GM12878 (cell line): ENCODE results near the gene TTC4. TPM values are rescaled to one million over a fixed set of nuclear protein-coding genes. Genes with fewer than 3 reads are reported as not detected.
A peak's percentile ranks its signal among the peaks of the same experiment; 100 is the strongest.

ENCODE experiments used
- ATAC-seq: fragments of 200-7000 bp; cut with Tn5 transposase; 3 replicates; pipeline ENCODE4 v1.9.1; 2020; ENCODE audit warnings: mild to moderate bottlenecking, moderate library complexity
- BruUV-seq: library from RNA; stranded (reverse); fragments of 400-500 nt; replicated peaks from 2 replicates; lab custom pipeline; 2021; lab: Mats Ljungman, UMichigan
- CTCF ChIA-PET: fragments of 300-600 bp; sonication (Branson Sonifier 250); formaldehyde crosslinking; extraction: SDS; loops from one replicate; lab custom pipeline; 2021; ENCODE audit warnings: inconsistent platforms; lab: Yijun Ruan, JAX
- POLR2A ChIA-PET: fragments of 350-600 bp; formaldehyde crosslinking; extraction: SDS; loops from one replicate; lab custom pipeline; 2021; ENCODE audit warnings: inconsistent platforms; lab: Charles Lee
- RAD21 ChIA-PET: fragments of 300-600 bp; sonication (Branson Sonifier 250); formaldehyde crosslinking; loops from one replicate; lab custom pipeline; 2023; ENCODE audit warnings: antibody characterized with exemption; ENCODE audit not compliant: unreplicated experiment; lab: Charles Lee
- SMC1A ChIA-PET: fragments of 300-600 bp; sonication (Branson Sonifier 250); formaldehyde crosslinking; loops from one replicate; lab custom pipeline; 2023; ENCODE audit not compliant: unreplicated experiment, uncharacterized antibody; lab: Charles Lee
- DNase-seq: peaks from one replicate; pipeline ENCODE4 v3.0.0-alpha.2; 2011; ENCODE audit warnings: low read depth, low spot score
- FAIRE-seq: peaks from 3 replicates; lab custom pipeline; 2011; peaks lifted over from hg19 to GRCh38; lab: Jason Lieb, UNC
- H2AFZ ChIP-seq: 2 replicates; pipeline ENCODE4 v1.6.0; 2011; ENCODE audit warnings: low read depth, low read length, control low read depth; ENCODE audit not compliant: control insufficient read depth
- H3K27ac ChIP-seq: 2 replicates; pipeline ENCODE4 v1.5.1; 2011; ENCODE audit warnings: control low read depth; ENCODE audit not compliant: control insufficient read depth, insufficient read depth
- H3K27me3 ChIP-seq, 2 experiments: replicated peaks in 1 of 2; 2 replicates each; pipeline versions ENCODE4 v1.6.0 to v1.6.1; 2011; ENCODE audit warnings: low read length in 1 of 2; ENCODE audit not compliant: control insufficient read depth in 2 of 2, insufficient read depth in 2 of 2
- H3K36me3 ChIP-seq, 2 experiments: 2 replicates each; pipeline ENCODE4 v1.5.1; 2011; ENCODE audit warnings: low read length in 1 of 2; ENCODE audit not compliant: control insufficient read depth in 2 of 2, insufficient read depth in 2 of 2
- H3K4me1 ChIP-seq: 2 replicates; pipeline ENCODE4 v1.6.1; 2011; ENCODE audit warnings: mild to moderate bottlenecking, low read length, moderate library complexity, mixed read lengths; ENCODE audit not compliant: control insufficient read depth, insufficient read depth
- H3K4me2 ChIP-seq: 2 replicates; pipeline ENCODE4 v1.6.0; 2011; ENCODE audit warnings: control low read depth; ENCODE audit not compliant: control insufficient read depth, insufficient read depth
- H3K4me3 ChIP-seq: fragments of 200-600 bp; sonication (generic); 2 replicates; pipeline ENCODE4 v1.5.1; 2016
- H3K79me2 ChIP-seq: 2 replicates; pipeline ENCODE4 v1.6.0; 2011; ENCODE audit warnings: low read length; ENCODE audit not compliant: control insufficient read depth, insufficient read depth
- H3K9ac ChIP-seq: 2 replicates; pipeline ENCODE4 v1.8.0; 2011; ENCODE audit warnings: low read length, control low read depth, mixed read lengths; ENCODE audit not compliant: control insufficient read depth, insufficient read depth
- H3K9me3 ChIP-seq: replicated peaks from 3 replicates; pipeline ENCODE4 v1.5.1; 2011; ENCODE audit warnings: mild to moderate bottlenecking, low read length; ENCODE audit not compliant: control insufficient read depth, insufficient read depth
- H4K20me1 ChIP-seq: 2 replicates; pipeline ENCODE4 v1.6.0; 2011; ENCODE audit not compliant: control insufficient read depth, insufficient read depth
- NR2F1 ChIP-seq: fragments of 450-650 bp; conservative IDR thresholded peaks from 2 replicates; pipeline ENCODE4 v1.6.1; 2017; ENCODE audit warnings: mild to moderate bottlenecking
- ZNF274 ChIP-seq: IDR thresholded peaks from one replicate; pipeline ENCODE4 v1.8.0; 2011; ENCODE audit not compliant: insufficient read length, insufficient read depth
- WGBS: methylation state at CpG from one replicate; pipeline ENCODE4 v1.1.6; 2016; ENCODE audit warnings: low lambda C conversion rate; ENCODE audit not compliant: insufficient replicate concordance, insufficient coverage; ENCODE audit errors: missing lambda C conversion rate; 5-methylcytosine and 5-hydroxymethylcytosine counted together
- in situ Hi-C: fragments of 300-500 bp; cut with MboI; formaldehyde crosslinking; loops from 9 replicates; pipeline ENCODE4 v1.14.3; 2018; ENCODE audit warnings: mixed read lengths
- intact Hi-C: fragments of 100-400 bp; cut with micrococcal nuclease; formaldehyde crosslinking; loops from one replicate; pipeline ENCODE4 v1.14.2; 2022; ENCODE audit not compliant: unreplicated experiment
- polyA plus RNA-seq, 11 experiments: library from polyadenylated mRNA; depleted of rRNA in 4 of 11; unstranded in 6 of 11; stranded (reverse) in 5 of 11; fragments of >200 nt; fragmentation: Nextera tagmentation in 4 of 11; fragmentation: Illumina TruSeq in 1 of 11; extraction: Ambion mirVana in 4 of 11; extraction: Trizol in 1 of 11; gene quantifications; 1 replicate in 1 of 11; 2 replicates in 10 of 11; pipeline versions ENCODE4 v1.2.1 to v1.2.3, GENCODE V29; 2011 to 2016; ENCODE audit warnings: inconsistent platforms in 2 of 11, missing spikeins in 2 of 11, low read depth in 1 of 11
- total RNA-seq, 4 experiments: library from RNA; depleted of rRNA in 3 of 4; stranded (reverse); fragments of >200 nt in 3 of 4; fragmentation: Illumina TruSeq in 1 of 4; extraction: Trizol in 1 of 4; gene quantifications; 2 replicates each; pipeline versions ENCODE4 v1.2.1 to v1.2.3, GENCODE V29; 2013 to 2021
- TF ChIP-seq, protein P1 (sequence below): IDR thresholded peaks from 2 replicates; pipeline ENCODE4 v1.6.1; 2012; ENCODE audit warnings: improper control_type of control experiment, low read depth, low read length; ENCODE audit not compliant: insufficient replicate concordance
- TF ChIP-seq, protein P2 (sequence below): IDR thresholded peaks from 2 replicates; pipeline ENCODE4 v1.6.1; 2012; ENCODE audit warnings: mild to moderate bottlenecking, low read depth, low read length

The TTC4 gene
- total and polyA plus RNA-seq, 10 of the 15 experiments (the other 5 are each of a cell fraction or from before 2014, with no cell fraction given), result 23.4 to 50.5 (median 36.0) TPM

DNA sequence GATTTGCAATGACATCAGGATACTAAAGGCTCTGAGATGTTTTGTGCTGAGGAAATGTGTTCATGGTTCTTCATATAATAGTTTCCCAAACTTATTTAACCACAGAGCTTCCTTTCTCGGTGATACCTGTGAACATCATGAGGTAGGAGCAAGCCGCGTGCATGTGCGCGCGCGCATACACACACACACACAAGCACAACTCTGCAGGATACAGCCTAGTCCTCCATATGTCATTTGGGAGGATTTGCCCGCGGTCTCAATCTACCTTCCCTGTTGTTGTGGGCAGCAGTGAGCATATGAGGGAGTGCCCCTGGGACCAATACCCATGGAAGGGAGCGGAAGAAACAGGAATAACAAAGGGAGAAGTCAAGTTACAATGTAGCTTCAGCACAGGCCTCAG, 12.2 kb upstream of the TTC4 start (continued):
- TF ChIP-seq, protein P1, sequence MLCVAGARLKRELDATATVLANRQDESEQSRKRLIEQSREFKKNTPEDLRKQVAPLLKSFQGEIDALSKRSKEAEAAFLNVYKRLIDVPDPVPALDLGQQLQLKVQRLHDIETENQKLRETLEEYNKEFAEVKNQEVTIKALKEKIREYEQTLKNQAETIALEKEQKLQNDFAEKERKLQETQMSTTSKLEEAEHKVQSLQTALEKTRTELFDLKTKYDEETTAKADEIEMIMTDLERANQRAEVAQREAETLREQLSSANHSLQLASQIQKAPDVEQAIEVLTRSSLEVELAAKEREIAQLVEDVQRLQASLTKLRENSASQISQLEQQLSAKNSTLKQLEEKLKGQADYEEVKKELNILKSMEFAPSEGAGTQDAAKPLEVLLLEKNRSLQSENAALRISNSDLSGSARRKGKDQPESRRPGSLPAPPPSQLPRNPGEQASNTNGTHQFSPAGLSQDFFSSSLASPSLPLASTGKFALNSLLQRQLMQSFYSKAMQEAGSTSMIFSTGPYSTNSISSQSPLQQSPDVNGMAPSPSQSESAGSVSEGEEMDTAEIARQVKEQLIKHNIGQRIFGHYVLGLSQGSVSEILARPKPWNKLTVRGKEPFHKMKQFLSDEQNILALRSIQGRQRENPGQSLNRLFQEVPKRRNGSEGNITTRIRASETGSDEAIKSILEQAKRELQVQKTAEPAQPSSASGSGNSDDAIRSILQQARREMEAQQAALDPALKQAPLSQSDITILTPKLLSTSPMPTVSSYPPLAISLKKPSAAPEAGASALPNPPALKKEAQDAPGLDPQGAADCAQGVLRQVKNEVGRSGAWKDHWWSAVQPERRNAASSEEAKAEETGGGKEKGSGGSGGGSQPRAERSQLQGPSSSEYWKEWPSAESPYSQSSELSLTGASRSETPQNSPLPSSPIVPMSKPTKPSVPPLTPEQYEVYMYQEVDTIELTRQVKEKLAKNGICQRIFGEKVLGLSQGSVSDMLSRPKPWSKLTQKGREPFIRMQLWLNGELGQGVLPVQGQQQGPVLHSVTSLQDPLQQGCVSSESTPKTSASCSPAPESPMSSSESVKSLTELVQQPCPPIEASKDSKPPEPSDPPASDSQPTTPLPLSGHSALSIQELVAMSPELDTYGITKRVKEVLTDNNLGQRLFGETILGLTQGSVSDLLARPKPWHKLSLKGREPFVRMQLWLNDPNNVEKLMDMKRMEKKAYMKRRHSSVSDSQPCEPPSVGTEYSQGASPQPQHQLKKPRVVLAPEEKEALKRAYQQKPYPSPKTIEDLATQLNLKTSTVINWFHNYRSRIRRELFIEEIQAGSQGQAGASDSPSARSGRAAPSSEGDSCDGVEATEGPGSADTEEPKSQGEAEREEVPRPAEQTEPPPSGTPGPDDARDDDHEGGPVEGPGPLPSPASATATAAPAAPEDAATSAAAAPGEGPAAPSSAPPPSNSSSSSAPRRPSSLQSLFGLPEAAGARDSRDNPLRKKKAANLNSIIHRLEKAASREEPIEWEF, result no peak

DNA sequence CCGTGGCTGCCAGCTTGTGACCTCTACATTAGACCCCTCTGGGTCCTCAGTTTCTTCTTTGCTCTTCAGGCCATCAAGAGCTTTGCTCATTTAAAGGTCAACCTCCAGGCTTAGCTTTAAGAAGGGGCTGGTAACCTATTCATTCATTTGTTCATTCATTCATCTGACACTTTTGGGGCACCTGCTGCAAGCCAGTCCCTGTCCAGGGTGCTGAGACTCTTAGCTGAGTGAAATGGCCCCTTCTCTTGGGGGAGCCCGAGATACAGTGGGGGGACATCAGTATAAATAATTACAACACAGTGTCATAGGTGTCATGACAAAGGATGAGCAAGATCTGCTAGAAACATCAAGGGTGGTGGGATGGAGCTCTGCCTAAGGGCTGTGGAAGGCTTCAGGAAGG, 10.5 kb upstream of the TTC4 start:
- no peak for TF ChIP-seq ZNF274
- TF ChIP-seq, protein P2, sequence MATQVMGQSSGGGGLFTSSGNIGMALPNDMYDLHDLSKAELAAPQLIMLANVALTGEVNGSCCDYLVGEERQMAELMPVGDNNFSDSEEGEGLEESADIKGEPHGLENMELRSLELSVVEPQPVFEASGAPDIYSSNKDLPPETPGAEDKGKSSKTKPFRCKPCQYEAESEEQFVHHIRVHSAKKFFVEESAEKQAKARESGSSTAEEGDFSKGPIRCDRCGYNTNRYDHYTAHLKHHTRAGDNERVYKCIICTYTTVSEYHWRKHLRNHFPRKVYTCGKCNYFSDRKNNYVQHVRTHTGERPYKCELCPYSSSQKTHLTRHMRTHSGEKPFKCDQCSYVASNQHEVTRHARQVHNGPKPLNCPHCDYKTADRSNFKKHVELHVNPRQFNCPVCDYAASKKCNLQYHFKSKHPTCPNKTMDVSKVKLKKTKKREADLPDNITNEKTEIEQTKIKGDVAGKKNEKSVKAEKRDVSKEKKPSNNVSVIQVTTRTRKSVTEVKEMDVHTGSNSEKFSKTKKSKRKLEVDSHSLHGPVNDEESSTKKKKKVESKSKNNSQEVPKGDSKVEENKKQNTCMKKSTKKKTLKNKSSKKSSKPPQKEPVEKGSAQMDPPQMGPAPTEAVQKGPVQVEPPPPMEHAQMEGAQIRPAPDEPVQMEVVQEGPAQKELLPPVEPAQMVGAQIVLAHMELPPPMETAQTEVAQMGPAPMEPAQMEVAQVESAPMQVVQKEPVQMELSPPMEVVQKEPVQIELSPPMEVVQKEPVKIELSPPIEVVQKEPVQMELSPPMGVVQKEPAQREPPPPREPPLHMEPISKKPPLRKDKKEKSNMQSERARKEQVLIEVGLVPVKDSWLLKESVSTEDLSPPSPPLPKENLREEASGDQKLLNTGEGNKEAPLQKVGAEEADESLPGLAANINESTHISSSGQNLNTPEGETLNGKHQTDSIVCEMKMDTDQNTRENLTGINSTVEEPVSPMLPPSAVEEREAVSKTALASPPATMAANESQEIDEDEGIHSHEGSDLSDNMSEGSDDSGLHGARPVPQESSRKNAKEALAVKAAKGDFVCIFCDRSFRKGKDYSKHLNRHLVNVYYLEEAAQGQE, result peak; percentile 80
- TF ChIP-seq NR2F1, result no peak
- Histone ChIP-seq H3K4me3 (no peak overlapping the region), H4K20me1 (no peaks in the 10 kb centered on the region), H3K9me3 (no peaks in the 10 kb centered on the region), H3K27ac (no peak overlapping the region), H3K4me2 (no peak overlapping the region), H3K79me2 (no peaks in the 10 kb centered on the region), H3K9ac (no peak overlapping the region), H3K4me1 (no peaks in the 10 kb centered on the region), H2AFZ (no peak overlapping the region), H3K36me3 (no peaks in the 10 kb centered on the region), H3K27me3 (no peaks in the 10 kb centered on the region; a peak in 2 of 4 replicates)
- FAIRE-seq, result no peak
- no peak for DNase-seq
- RAD21 ChIA-PET, result no interaction called here
- BruUV-seq, result no TSS peak
- no peak for ATAC-seq
- intact Hi-C loops (no loop called here), in situ Hi-C loops (no loop called here)
- POLR2A ChIA-PET, result no interaction called here
- WGBS, result 2% methylated on average over 2 of the region's 2 CpGs
- SMC1A ChIA-PET, result interaction anchor here (0.6 to 1.7 kb wide), 2 partner anchors 11 to 884 kb away, joined by 3 read pairs; no protein-coding TSS in a partner anchor
- CTCF ChIA-PET, result interaction anchor here (1.0 kb wide), 1 partner anchor 50 kb away, joined by 3 read pairs; no protein-coding TSS in a partner anchor
